Measurements from ENCODE around the gene HRH1. TPM values are rescaled to one million over a fixed set of nuclear protein-coding genes. Genes with fewer than 3 reads are reported as not detected.
"Not testable (repeated sequence)": the region's sequence is repeated elsewhere in the genome, so short reads cannot be mapped to it uniquely, and the experiment has no call there.

The HRH1 gene
- total RNA-seq, 1 experiment from 2014 or later, result 11.0 TPM

GRCh38 chr3:11128682-11129632, 25.3 kb upstream of the HRH1 start:
- Mint-ChIP-seq H3K27ac (ENCODE audit: low read depth, unreplicated experiment) (no peak overlapping the region), H3K4me1 (ENCODE audit: insufficient read depth, unreplicated experiment) (no peaks in the 10 kb centered on the region), H3K4me3 (ENCODE audit: unreplicated experiment) (no peak overlapping the region), H3K36me3 (ENCODE audit: insufficient read depth, unreplicated experiment) (no peaks in the 10 kb centered on the region), H3K27me3 (ENCODE audit: insufficient read depth, unreplicated experiment) (no peaks in the 10 kb centered on the region), H3K9me3 (ENCODE audit: unreplicated experiment) (no peaks in the 10 kb centered on the region)
- ChIA-PET POLR2A (no interaction called here), CTCF (interaction anchor here (0.6 to 1.3 kb wide), 4 partner anchors 9 to 1482 kb away, joined by 3 to 5 read pairs (median 4); no protein-coding TSS in a partner anchor)
- BruUV-seq (replicated peaks), result no TSS peak
- intact Hi-C loops (cut with micrococcal nuclease), result no loop called here
- DNase-seq (ENCODE audit: unreplicated experiment), result no peak
- TF ChIP-seq, protein P1, sequence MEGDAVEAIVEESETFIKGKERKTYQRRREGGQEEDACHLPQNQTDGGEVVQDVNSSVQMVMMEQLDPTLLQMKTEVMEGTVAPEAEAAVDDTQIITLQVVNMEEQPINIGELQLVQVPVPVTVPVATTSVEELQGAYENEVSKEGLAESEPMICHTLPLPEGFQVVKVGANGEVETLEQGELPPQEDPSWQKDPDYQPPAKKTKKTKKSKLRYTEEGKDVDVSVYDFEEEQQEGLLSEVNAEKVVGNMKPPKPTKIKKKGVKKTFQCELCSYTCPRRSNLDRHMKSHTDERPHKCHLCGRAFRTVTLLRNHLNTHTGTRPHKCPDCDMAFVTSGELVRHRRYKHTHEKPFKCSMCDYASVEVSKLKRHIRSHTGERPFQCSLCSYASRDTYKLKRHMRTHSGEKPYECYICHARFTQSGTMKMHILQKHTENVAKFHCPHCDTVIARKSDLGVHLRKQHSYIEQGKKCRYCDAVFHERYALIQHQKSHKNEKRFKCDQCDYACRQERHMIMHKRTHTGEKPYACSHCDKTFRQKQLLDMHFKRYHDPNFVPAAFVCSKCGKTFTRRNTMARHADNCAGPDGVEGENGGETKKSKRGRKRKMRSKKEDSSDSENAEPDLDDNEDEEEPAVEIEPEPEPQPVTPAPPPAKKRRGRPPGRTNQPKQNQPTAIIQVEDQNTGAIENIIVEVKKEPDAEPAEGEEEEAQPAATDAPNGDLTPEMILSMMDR (IDR thresholded peaks at IDR 0.05; ENCODE audit: unreplicated experiment), result no peak

DNA sequence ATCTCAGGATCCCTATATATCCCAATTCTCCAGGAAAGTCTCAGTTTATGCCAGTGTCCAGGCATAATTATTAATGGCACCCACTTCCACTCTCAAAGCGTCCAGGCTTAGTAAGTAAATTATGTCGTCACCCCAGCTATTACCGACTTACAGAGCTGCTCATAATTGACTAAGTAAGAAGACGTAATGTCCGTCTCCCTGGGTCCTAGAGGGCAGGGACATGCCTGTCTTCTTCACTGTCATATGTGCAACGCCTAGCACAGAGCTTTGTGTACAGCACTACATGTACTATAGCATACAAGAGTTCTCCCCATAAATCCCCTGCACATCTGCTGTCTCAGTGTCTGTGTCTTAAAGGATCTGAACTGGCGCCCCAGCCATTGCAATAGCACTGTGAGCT, 23.9 kb upstream of the HRH1 start:
- Mint-ChIP-seq H3K36me3 (ENCODE audit: insufficient read depth, unreplicated experiment) (no peaks in the 10 kb centered on the region), H3K27me3 (ENCODE audit: insufficient read depth, unreplicated experiment) (no peaks in the 10 kb centered on the region), H3K4me1 (ENCODE audit: insufficient read depth, unreplicated experiment) (no peaks in the 10 kb centered on the region), H3K9me3 (ENCODE audit: unreplicated experiment) (no peaks in the 10 kb centered on the region), H3K27ac (ENCODE audit: low read depth, unreplicated experiment) (no peak overlapping the region), H3K4me3 (ENCODE audit: unreplicated experiment) (no peak overlapping the region)
- BruUV-seq (replicated peaks), result no TSS peak
- intact Hi-C loops (cut with micrococcal nuclease), result no loop called here
- TF ChIP-seq, protein P1 (IDR thresholded peaks at IDR 0.05; ENCODE audit: unreplicated experiment), result no peak
- ChIA-PET CTCF (interaction anchor here (0.6 to 1.3 kb wide), 4 partner anchors 10 to 70 kb away, joined by 3 to 5 read pairs (median 4); no protein-coding TSS in a partner anchor), POLR2A (interaction anchor here (0.6 kb wide), 1 partner anchor 218 kb away, joined by 3 read pairs; no protein-coding TSS in a partner anchor)
- no peak for DNase-seq (ENCODE audit: unreplicated experiment)

GRCh38 chr3:11131371-11131770, 22.9 kb upstream of the HRH1 start:
- H3K27ac Mint-ChIP-seq (ENCODE audit: low read depth, unreplicated experiment), result no peak overlapping the region
- no peak for DNase-seq (ENCODE audit: unreplicated experiment)
- no peaks in the 10 kb centered on the region for H3K27me3 Mint-ChIP-seq (ENCODE audit: insufficient read depth, unreplicated experiment)
- CTCF ChIA-PET, result interaction anchor here (0.6 to 0.7 kb wide), 2 partner anchors 26 to 88 kb away, joined by 3 to 4 read pairs; no protein-coding TSS in a partner anchor
- no TSS peak for BruUV-seq (replicated peaks)
- peaks cover 6% of the 10 kb centered on the region for H3K4me1 Mint-ChIP-seq (ENCODE audit: insufficient read depth, unreplicated experiment)
- H3K4me3 Mint-ChIP-seq (ENCODE audit: unreplicated experiment), result no peak overlapping the region
- intact Hi-C loops (cut with micrococcal nuclease), result no loop called here
- no peaks in the 10 kb centered on the region for H3K36me3 Mint-ChIP-seq (ENCODE audit: insufficient read depth, unreplicated experiment)
- TF ChIP-seq, protein P1 (IDR thresholded peaks at IDR 0.05; ENCODE audit: unreplicated experiment), result no peak
- POLR2A ChIA-PET, result interaction anchor here (0.6 kb wide), 1 partner anchor 174 kb away, joined by 3 read pairs; no protein-coding TSS in a partner anchor
- no peaks in the 10 kb centered on the region for H3K9me3 Mint-ChIP-seq (ENCODE audit: unreplicated experiment)

- BruUV-seq (replicated peaks); H3K27ac Mint-ChIP-seq (ENCODE audit: low read depth, unreplicated experiment); intact Hi-C loops (cut with micrococcal nuclease); H3K9me3 Mint-ChIP-seq (ENCODE audit: unreplicated experiment); DNase-seq (ENCODE audit: unreplicated experiment); H3K36me3 Mint-ChIP-seq (ENCODE audit: insufficient read depth, unreplicated experiment); H3K27me3 Mint-ChIP-seq (ENCODE audit: insufficient read depth, unreplicated experiment); H3K4me3 Mint-ChIP-seq (ENCODE audit: unreplicated experiment): not testable (repeated sequence)
- ChIA-PET CTCF (interaction anchor here (0.5 kb wide), 1 partner anchor 79 kb away, joined by 3 read pairs; no protein-coding TSS in a partner anchor), POLR2A (interaction anchor here (0.6 kb wide), 1 partner anchor 174 kb away, joined by 3 read pairs; no protein-coding TSS in a partner anchor)
- H3K4me1 Mint-ChIP-seq (ENCODE audit: insufficient read depth, unreplicated experiment), result peaks cover 11% of the 10 kb centered on the region
Observed at GRCh38 chr3:11131886-11132285, 22.4 kb upstream of the HRH1 start.

All from MCF 10A (cell line).